ENCODE measurements around the gene TAS1R2. TPM values are rescaled to one million over a fixed set of nuclear protein-coding genes. Genes with fewer than 3 reads are reported as not detected.
A peak's percentile ranks its signal among the peaks of the same experiment; 100 is the strongest.

TAS1R2 gene
- total and polyA plus RNA-seq, 9 of the 15 experiments (the other 6 are each of a cell fraction or from before 2014, with no cell fraction given), result not detected

DNA sequence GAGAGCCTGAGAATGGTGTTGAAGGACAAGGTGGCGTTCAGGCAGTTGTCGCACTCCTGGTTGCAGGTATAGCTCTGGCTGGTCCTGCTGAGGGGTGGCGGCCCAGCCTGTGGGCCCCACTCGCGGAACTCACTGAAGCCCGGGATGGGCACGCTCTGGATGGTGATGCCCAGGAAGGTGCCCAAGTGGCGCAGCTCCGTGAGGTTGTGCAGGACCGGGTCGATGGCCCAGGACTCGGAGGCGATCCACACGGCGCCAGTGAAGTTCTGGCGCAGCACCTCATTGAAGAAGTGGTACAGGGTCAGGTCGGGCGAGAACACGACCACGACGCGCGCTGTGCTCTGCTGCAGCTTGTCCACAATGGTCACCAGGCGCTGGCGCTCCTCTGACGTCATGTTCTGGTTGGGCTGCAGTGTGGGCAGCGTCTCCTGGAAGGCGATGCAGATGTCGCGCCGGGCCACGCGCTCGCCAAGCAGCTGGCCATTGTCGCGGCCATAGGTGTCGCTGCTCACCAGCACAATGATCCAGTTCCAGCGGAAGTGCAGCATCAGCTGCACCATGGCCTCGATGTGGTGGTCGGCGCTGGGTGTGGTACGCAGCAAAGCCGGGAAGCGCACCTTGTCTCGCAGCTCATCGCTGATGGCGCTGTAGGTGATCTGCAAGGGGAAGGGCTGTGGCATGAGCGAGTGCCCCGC lies 5.0 kb downstream of the TAS1R2 start (continued):
- TF ChIP-seq E2F6 (IDR thresholded peaks at IDR 0.05; ENCODE audit: borderline replicate concordance in 1 of 2, extremely low read depth in 1 of 2, insufficient read depth in 1 of 2, insufficient read length in 1 of 2, low read depth in 1 of 2, low read length in 1 of 2, poor library complexity in 1 of 2, severe bottlenecking in 1 of 2), result peak; percentile 46 to 60
- TF ChIP-seq RAD21 (CRISPR knock-in tag; conservative IDR thresholded peaks at IDR 0.05 in 1 of 2, IDR thresholded peaks at IDR 0.05 in 1 of 2), result peak in 1 of 2 experiments; percentile 73; a peak in 3 of 4 replicates
- TF ChIP-seq TFAM (CRISPR knock-in tag; conservative IDR thresholded peaks at IDR 0.05), result no peak
- no peak for TF ChIP-seq ZMIZ1 (IDR thresholded peaks at IDR 0.05; ENCODE audit: low read depth in 2 of 2, low read length in 2 of 2)
- no peak for TF ChIP-seq ZNF224 (CRISPR knock-in tag; IDR thresholded peaks at IDR 0.05)
- no peak for TF ChIP-seq CBX2 (IDR thresholded peaks at IDR 0.05; ENCODE audit: insufficient read depth, low read length, poor library complexity, severe bottlenecking)
- TF ChIP-seq SP1 (CRISPR knock-in tag; IDR thresholded peaks at IDR 0.05), result no peak
- peak; percentile 68; the same call in 1 of the 2 replicates for TF ChIP-seq SPI1 (IDR thresholded peaks at IDR 0.05; ENCODE audit: borderline replicate concordance, low read depth, low read length)
- TF ChIP-seq GABPA (tag; conservative IDR thresholded peaks at IDR 0.05; ENCODE audit: low read depth), result 0 out of 2 replicates have a peak, but pooled peaks have one; percentile 20
- TF ChIP-seq POLR2B (IDR thresholded peaks at IDR 0.05; ENCODE audit: low read depth, partially characterized antibody), result no peak
- TF ChIP-seq ASH1L (IDR thresholded peaks at IDR 0.05; ENCODE audit: borderline replicate concordance, low read depth, partially characterized antibody), result no peak
- TF ChIP-seq MXI1 (IDR thresholded peaks at IDR 0.05; ENCODE audit: low read depth, low read length), result no peak
- no peak for TF ChIP-seq ELF1 (tag; IDR thresholded peaks at IDR 0.05)
- TF ChIP-seq SMARCE1 (IDR thresholded peaks at IDR 0.05), result no peak
- no peak for TF ChIP-seq FOXK2 (conservative IDR thresholded peaks at IDR 0.05 in 1 of 2, IDR thresholded peaks at IDR 0.05 in 1 of 2; ENCODE audit: low read depth in 2 of 2)
- TF ChIP-seq MCM2 (IDR thresholded peaks at IDR 0.05; ENCODE audit: low read depth), result no peak
- no peak for TF ChIP-seq BHLHE40 (IDR thresholded peaks at IDR 0.05; ENCODE audit: low read length)
- TF ChIP-seq, protein P1, sequence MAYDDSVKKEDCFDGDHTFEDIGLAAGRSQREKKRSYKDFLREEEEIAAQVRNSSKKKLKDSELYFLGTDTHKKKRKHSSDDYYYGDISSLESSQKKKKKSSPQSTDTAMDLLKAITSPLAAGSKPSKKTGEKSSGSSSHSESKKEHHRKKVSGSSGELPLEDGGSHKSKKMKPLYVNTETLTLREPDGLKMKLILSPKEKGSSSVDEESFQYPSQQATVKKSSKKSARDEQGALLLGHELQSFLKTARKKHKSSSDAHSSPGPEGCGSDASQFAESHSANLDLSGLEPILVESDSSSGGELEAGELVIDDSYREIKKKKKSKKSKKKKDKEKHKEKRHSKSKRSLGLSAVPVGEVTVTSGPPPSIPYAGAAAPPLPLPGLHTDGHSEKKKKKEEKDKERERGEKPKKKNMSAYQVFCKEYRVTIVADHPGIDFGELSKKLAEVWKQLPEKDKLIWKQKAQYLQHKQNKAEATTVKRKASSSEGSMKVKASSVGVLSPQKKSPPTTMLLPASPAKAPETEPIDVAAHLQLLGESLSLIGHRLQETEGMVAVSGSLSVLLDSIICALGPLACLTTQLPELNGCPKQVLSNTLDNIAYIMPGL (CRISPR knock-in tag; IDR thresholded peaks at IDR 0.05), result no peak
- no peak for TF ChIP-seq ZNF668 (CRISPR knock-in tag; IDR thresholded peaks at IDR 0.05)
- TF ChIP-seq HNRNPL (IDR thresholded peaks at IDR 0.05; ENCODE audit: low read depth, low read length), result no peak
- TF ChIP-seq MTA1 (IDR thresholded peaks at IDR 0.05; ENCODE audit: borderline replicate concordance), result peak; percentile 76; the same call in 1 of the 2 replicates
